Liver (tissue), 9 donors: ENCODE measurements around the gene DZIP1L. TPM values are rescaled to one million over a fixed set of nuclear protein-coding genes. Genes with fewer than 3 reads are reported as not detected.

Source experiments
- DNase-seq: peaks from one replicate; pipeline ENCODE4 v3.0.0-alpha.2; 2017; ENCODE audit warnings: low spot score
- H3K27ac ChIP-seq, 2 donors: one replicate each; pipeline ENCODE4 v1.7.0; 2013; ENCODE audit warnings: inconsistent platforms in 2 of 2, low read length in 2 of 2, control low read depth in 1 of 2, low read depth in 1 of 2, mild to moderate bottlenecking in 1 of 2
- H3K27me3 ChIP-seq, 4 donors: one replicate each; pipeline versions ENCODE4 v1.6.1 to v1.7.0; 2013; ENCODE audit warnings: low read length in 3 of 4, inconsistent platforms in 1 of 4, mild to moderate bottlenecking in 1 of 4, moderate library complexity in 1 of 4; ENCODE audit not compliant: control insufficient read depth in 4 of 4, insufficient read depth in 4 of 4
- H3K36me3 ChIP-seq, 4 donors: one replicate each; pipeline versions ENCODE4 v1.6.1 to v1.7.0; 2013; ENCODE audit warnings: low read length in 3 of 4, mild to moderate bottlenecking in 3 of 4, low read depth in 1 of 4, moderate library complexity in 1 of 4; ENCODE audit not compliant: control insufficient read depth in 4 of 4, insufficient read depth in 3 of 4
- H3K4me1 ChIP-seq, 4 donors: one replicate each; pipeline versions ENCODE4 v1.6.1 to v1.7.0; 2013; ENCODE audit warnings: low read length in 3 of 4, mild to moderate bottlenecking in 3 of 4, moderate library complexity in 1 of 4; ENCODE audit not compliant: control insufficient read depth in 4 of 4, insufficient read depth in 4 of 4
- H3K4me3 ChIP-seq, 3 donors: one replicate each; pipeline versions ENCODE4 v1.6.1 to v1.7.0; 2013; ENCODE audit warnings: low read length in 3 of 3, control low read depth in 1 of 3, low read depth in 1 of 3, mild to moderate bottlenecking in 1 of 3
- H3K9ac ChIP-seq, 2 donors: one replicate each; pipeline ENCODE4 v1.7.0; 2013; ENCODE audit warnings: low read length in 2 of 2, mild to moderate bottlenecking in 2 of 2, moderate library complexity in 2 of 2, control low read depth in 1 of 2, low read depth in 1 of 2
- H3K9me3 ChIP-seq, 4 donors: one replicate each; pipeline versions ENCODE4 v1.6.1 to v1.7.0; 2013; ENCODE audit warnings: low read length in 3 of 4; ENCODE audit not compliant: control insufficient read depth in 4 of 4
- ATF3 ChIP-seq: IDR thresholded peaks from 2 replicates; pipeline ENCODE4 v1.6.1; 2016; ENCODE audit warnings: antibody characterized with exemption
- CTCF ChIP-seq: fragments of 150-350 bp; IDR thresholded peaks from 2 replicates; pipeline ENCODE4 v1.5.1; 2017; ENCODE audit warnings: improper control_type of control experiment, low read depth, low read length; ENCODE audit not compliant: missing input control
- EGR1 ChIP-seq, 2 donors: IDR thresholded peaks; 2 replicates each; pipeline ENCODE4 v1.6.1; 2016 to 2018; ENCODE audit warnings: antibody characterized with exemption in 2 of 2, low read depth in 2 of 2
- FOXA1 ChIP-seq: IDR thresholded peaks from 2 replicates; pipeline ENCODE4 v1.6.1; 2016; ENCODE audit warnings: antibody characterized with exemption
- FOXA2 ChIP-seq: IDR thresholded peaks from 2 replicates; pipeline ENCODE4 v1.6.1; 2016; ENCODE audit warnings: antibody characterized with exemption
- GABPA ChIP-seq, 2 donors: IDR thresholded peaks in 1 of 2; conservative IDR thresholded peaks in 1 of 2; 2 replicates each; pipeline ENCODE4 v1.6.1; 2016; ENCODE audit warnings: antibody characterized with exemption in 2 of 2, mild to moderate bottlenecking in 1 of 2, moderate library complexity in 1 of 2
- HNF4A ChIP-seq, 2 donors: conservative IDR thresholded peaks; 2 replicates each; pipeline ENCODE4 v1.6.1; 2016; ENCODE audit warnings: antibody characterized with exemption in 2 of 2, mild to moderate bottlenecking in 2 of 2
- JUND ChIP-seq, 2 donors: IDR thresholded peaks; 2 replicates each; pipeline ENCODE4 v1.6.1; 2016; ENCODE audit warnings: antibody characterized with exemption in 2 of 2
- MAX ChIP-seq: IDR thresholded peaks from 2 replicates; pipeline ENCODE4 v1.6.1; 2016; ENCODE audit warnings: antibody characterized with exemption
- RAD21 ChIP-seq, 2 donors: IDR thresholded peaks; 2 replicates each; pipeline ENCODE4 v1.6.1; 2016; ENCODE audit warnings: antibody characterized with exemption in 2 of 2, mild to moderate bottlenecking in 2 of 2
- REST ChIP-seq: IDR thresholded peaks from 2 replicates; pipeline ENCODE4 v1.6.1; 2016; ENCODE audit warnings: antibody characterized with exemption, mild to moderate bottlenecking
- RXRA ChIP-seq, 2 donors: IDR thresholded peaks; 2 replicates each; pipeline ENCODE4 v1.6.1; 2017 to 2018; ENCODE audit warnings: antibody characterized with exemption in 2 of 2, mild to moderate bottlenecking in 1 of 2
- SP1 ChIP-seq: IDR thresholded peaks from 2 replicates; pipeline ENCODE4 v1.6.1; 2018; ENCODE audit warnings: antibody characterized with exemption, mild to moderate bottlenecking
- TAF1 ChIP-seq: conservative IDR thresholded peaks from 2 replicates; pipeline ENCODE4 v1.6.1; 2016; ENCODE audit warnings: antibody characterized with exemption, mild to moderate bottlenecking
- YY1 ChIP-seq: IDR thresholded peaks from 2 replicates; pipeline ENCODE4 v1.6.1; 2016; ENCODE audit warnings: antibody characterized with exemption, mild to moderate bottlenecking
- WGBS: extraction: QIAGEN DNeasy Blood & Tissue Kit; methylation state at CpG from one replicate; pipeline ENCODE4 v1.1.7; 2013; 5-methylcytosine and 5-hydroxymethylcytosine counted together
- polyA plus RNA-seq, 2 donors: library from polyadenylated mRNA; stranded (reverse) in 1 of 2; unstranded in 1 of 2; fragments of 200-250 nt in 1 of 2; fragments of >200 nt in 1 of 2; fragmentation: Nextera tagmentation in 1 of 2; extraction: Ambion mirVana in 1 of 2; gene quantifications; one replicate each; pipeline versions ENCODE4 v1.2.1 to v1.2.3, GENCODE V29; 2013 to 2015
- total RNA-seq, 2 donors: library from RNA; depleted of rRNA; stranded (reverse); fragments of >200 nt; gene quantifications; one replicate each; pipeline ENCODE4 v1.2.3, GENCODE V29; 2014
- donor health status: healthy.
- donor health status: healthy.
- donor health status: healthy.
- donor health status: healthy.
- donor health status: healthy.

DZIP1L gene
- total and polyA plus RNA-seq, 4 donors = 0.62 to 5.9 (median 1.3) TPM

GRCh38 chr3:138066383-138066782 lies 49.0 kb downstream of the DZIP1L start:
- Histone ChIP-seq H3K27me3 (no peaks in the 10 kb centered on the region), H3K27ac (no peak overlapping the region), H3K4me1 (no peaks in the 10 kb centered on the region), H3K4me3 (no peak overlapping the region), H3K9me3 (no peaks in the 10 kb centered on the region), H3K36me3 (no peaks in the 10 kb centered on the region), H3K9ac (no peak overlapping the region)
- no peak for DNase-seq
- WGBS = 88% methylated on average over 8 of the region's 8 CpGs
- TF ChIP-seq REST = no peak
- TF ChIP-seq FOXA1 = no peak
- no peak for TF ChIP-seq SP1

- Histone ChIP-seq H3K36me3 (no peaks in the 10 kb centered on the region), H3K27ac (no peak overlapping the region), H3K9me3 (no peaks in the 10 kb centered on the region), H3K27me3 (no peaks in the 10 kb centered on the region), H3K4me3 (no peak overlapping the region), H3K4me1 (no peaks in the 10 kb centered on the region), H3K9ac (no peak overlapping the region)
- 89% methylated on average over 2 of the region's 2 CpGs for WGBS
- no peak for DNase-seq
- TF ChIP-seq MAX (no peak), TAF1 (no peak), REST (no peak), HNF4A (conservative IDR thresholded peaks at IDR 0.05) (no peak), ATF3 (no peak), EGR1 (IDR thresholded peaks at IDR 0.05; ENCODE audit: low read depth in 2 of 2) (no peak), FOXA2 (no peak)
Observed at GRCh38 chr3:138065949-138066348, 49.5 kb downstream of the DZIP1L start.

- Histone ChIP-seq H3K4me1 (no peaks in the 10 kb centered on the region), H3K27ac (no peak overlapping the region), H3K27me3 (no peaks in the 10 kb centered on the region), H3K9ac (no peak overlapping the region), H3K36me3 (no peaks in the 10 kb centered on the region), H3K4me3 (no peak overlapping the region), H3K9me3 (no peaks in the 10 kb centered on the region)
- no peak for DNase-seq
- 66% methylated on average over 4 of the region's 4 CpGs for WGBS
- no peak for TF ChIP-seq HNF4A (conservative IDR thresholded peaks at IDR 0.05)
- TF ChIP-seq EGR1 (IDR thresholded peaks at IDR 0.05; ENCODE audit: low read depth in 2 of 2) = no peak
- TF ChIP-seq GABPA (IDR thresholded peaks at IDR 0.05 in 1 of 2, conservative IDR thresholded peaks at IDR 0.05 in 1 of 2) = no peak
- TF ChIP-seq TAF1 = no peak
- no peak for TF ChIP-seq RXRA (IDR thresholded peaks at IDR 0.05)
- no peak for TF ChIP-seq FOXA2
- TF ChIP-seq CTCF = no peak
- TF ChIP-seq ATF3 = no peak
- no peak for TF ChIP-seq FOXA1
- no peak for TF ChIP-seq JUND (IDR thresholded peaks at IDR 0.05)
- no peak for TF ChIP-seq YY1
- TF ChIP-seq RAD21 (IDR thresholded peaks at IDR 0.05) = no peak
Observed at GRCh38 chr3:138063416-138063815, 52.0 kb downstream of the DZIP1L start.
